Bronchial epithelial cell (primary cell): ENCODE data around the gene GPR158. TPM values are rescaled to one million over a fixed set of nuclear protein-coding genes. Genes with fewer than 3 reads are reported as not detected.

Experiments used
- total RNA-seq: library from RNA; depleted of rRNA; stranded (reverse); fragments of >200 nt; gene quantifications from 2 replicates; pipeline ENCODE4 v1.2.1, GENCODE V29; 2014

The GPR158 gene
- total RNA-seq, 1 donor from 2014 or later: under 0.01 TPM

Other genes starting within 250 kb of the GPR158 start
- gene PRTFDC1, start 222.4 kb upstream of the GPR158 start, total RNA-seq: 2.4 and 5.5 TPM in 2 replicates
- 0.13 and 0.26 TPM in 2 replicates for gene ENKUR, start 158.8 kb upstream of the GPR158 start, total RNA-seq
- gene THNSL1, start 158.4 kb upstream of the GPR158 start, total RNA-seq: 4.0 and 5.0 TPM in 2 replicates